ENCODE results near the gene NECAB2.

GRCh38 chr16:83934684-83934977, 33.4 kb upstream of the NECAB2 start:
- TF ChIP-seq CTCF (IDR thresholded peaks at IDR 0.05; ENCODE audit: insufficient read depth, low read depth, low read length): no peak
- TF ChIP-seq EZH2 (IDR thresholded peaks at IDR 0.05; ENCODE audit: insufficient read depth, low read length): no peak
